Measurements from ENCODE around the gene PSMA3. TPM values are rescaled to one million over a fixed set of nuclear protein-coding genes. Genes with fewer than 3 reads are reported as not detected.

Gene PSMA3
- total RNA-seq, 1 experiment from 2014 or later: 232 TPM

DNA sequence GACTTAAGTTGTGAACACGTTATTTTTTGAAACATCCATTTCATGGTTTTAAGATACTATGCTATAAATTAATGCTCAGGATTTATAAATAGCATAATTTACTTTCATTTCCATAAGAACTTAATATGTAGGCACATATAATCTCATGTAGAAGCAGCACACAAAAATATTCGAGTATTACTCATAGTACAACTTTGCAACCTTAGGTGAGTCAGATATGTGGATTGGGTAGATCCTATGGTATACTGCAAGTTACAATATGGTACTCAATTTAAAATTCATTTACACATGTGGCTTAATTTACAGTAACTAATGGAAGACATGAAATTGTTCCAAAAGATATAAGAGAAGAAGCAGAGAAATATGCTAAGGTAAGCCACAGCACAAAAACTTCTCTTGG is 26.0 kb downstream of the PSMA3 start:
- no peak for DNase-seq (ENCODE audit: low read depth)

DNA sequence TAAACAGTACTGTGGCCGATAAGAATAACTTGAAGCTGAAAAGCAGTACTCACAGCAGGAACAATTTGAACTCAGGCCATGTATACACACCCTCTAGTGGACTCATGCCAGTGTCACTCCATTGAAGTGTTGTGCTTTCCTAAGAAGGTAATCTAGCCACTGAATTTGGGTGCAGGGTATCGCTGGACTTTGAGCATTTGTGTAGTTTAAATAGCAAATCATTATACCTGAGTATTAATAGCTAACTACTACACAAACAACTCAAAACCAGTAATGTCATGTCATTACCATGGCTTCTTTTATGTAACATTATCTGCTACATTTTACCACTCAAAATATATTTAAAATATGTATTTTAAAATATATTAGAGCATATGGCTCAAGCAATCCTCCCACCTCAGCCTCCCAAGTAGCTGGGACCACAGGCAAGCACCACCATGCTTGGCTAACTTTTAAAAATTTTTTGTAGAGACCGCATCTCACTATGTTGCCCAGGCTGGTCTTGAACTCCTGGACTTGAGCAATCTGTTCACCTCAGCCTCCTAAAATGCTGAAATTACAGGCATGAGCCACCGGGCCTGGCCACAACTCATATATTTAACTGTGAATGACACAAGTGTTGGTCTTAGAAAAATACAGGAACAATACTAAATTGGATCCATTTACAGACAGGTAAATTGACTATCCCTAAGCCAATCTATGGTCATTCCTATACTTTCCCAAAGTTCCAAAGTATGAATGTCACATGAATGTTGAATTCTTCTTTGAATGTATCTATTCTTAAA is 28.1 kb downstream of the PSMA3 start:
- peak; percentile 47 for DNase-seq (ENCODE audit: low read depth)

DNA sequence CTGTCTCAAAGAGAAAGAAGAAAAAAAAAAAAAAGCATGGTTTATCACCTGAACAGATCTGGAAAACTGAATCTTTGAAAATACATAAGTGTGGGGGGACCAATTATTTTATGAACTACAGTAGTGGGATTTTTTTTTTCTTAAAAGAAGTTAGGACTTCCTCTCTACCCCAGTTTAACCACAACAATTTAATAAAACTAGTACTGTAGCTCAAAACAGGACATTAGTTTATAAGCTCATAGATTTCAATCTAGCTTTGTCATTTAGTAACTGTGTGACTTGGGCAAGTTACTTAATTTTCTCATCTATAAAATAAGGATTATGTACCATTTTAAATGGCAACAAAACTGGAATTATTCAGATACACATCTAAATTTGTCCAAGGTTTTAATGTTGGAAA is 30.2 kb downstream of the PSMA3 start:
- no peak for DNase-seq (ENCODE audit: low read depth)

DNA sequence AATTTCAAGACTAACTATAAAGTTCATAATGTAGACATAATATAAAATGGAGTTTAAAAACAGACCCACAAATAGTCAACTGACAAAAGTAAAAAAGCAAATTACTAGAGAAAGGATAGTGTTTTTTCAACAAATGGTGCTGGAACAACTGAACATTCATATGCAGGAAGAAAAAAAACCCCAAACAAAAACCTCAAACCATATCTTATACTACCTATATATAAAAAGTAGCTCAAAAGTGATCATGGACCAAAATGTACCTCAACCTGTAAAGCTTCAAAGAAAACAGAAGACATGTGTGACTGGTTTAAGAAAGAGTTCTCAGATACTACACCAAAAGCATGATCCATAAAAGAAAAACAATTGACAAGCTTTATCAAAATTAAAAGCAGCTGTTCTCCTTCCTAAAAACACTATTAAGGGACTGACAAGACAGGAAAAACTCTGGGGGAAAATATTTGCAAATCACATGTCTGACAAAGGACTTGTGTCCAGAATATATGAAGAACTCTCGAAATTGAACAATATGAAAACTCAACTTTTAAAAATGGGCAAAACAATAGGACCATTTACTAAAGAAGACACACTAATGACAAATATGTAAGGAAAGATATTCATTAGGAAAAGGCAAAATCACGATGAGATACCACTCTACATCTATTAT is 31.0 kb downstream of the PSMA3 start:
- DNase-seq (ENCODE audit: low read depth): no peak

DNA sequence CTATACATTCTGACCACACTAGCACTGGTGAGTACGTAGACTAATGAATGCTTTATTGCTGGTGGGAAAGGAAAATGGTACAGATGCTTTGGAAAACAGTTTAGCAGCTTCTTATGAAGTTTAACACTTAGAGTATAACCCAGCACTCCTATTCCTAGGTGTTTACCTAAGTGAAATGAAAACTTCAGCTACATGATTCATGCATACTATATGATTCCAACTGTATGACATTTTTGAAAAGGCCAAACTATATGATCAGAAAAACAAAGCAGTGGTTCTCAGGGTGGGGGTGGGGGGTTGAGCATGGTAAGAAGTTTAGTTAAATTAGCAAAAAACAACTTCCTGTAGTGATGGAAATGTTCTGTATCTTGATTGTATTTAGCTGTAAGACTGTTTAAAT is 31.6 kb downstream of the PSMA3 start:
- DNase-seq (ENCODE audit: low read depth): no peak

DNA sequence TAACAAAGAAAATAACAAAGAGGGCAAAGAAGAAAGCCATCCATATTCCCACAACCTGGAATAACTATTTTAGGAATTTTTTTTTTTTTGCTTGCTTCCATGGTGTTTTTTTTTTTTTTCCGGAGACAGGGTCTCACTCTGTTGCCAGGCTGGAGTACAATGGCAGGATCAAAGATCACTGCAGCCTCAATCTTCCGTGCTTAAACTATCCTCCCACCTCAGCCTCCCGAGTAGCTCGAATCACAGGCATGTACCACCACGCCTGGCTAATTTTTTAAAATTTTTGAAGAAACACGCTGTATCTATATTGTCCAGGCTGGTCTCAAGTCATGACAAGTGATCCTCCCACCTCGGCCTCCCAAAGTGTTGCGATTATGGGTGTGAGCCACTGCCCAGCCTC is 33.5 kb downstream of the PSMA3 start:
- DNase-seq (ENCODE audit: low read depth): no peak

DNA sequence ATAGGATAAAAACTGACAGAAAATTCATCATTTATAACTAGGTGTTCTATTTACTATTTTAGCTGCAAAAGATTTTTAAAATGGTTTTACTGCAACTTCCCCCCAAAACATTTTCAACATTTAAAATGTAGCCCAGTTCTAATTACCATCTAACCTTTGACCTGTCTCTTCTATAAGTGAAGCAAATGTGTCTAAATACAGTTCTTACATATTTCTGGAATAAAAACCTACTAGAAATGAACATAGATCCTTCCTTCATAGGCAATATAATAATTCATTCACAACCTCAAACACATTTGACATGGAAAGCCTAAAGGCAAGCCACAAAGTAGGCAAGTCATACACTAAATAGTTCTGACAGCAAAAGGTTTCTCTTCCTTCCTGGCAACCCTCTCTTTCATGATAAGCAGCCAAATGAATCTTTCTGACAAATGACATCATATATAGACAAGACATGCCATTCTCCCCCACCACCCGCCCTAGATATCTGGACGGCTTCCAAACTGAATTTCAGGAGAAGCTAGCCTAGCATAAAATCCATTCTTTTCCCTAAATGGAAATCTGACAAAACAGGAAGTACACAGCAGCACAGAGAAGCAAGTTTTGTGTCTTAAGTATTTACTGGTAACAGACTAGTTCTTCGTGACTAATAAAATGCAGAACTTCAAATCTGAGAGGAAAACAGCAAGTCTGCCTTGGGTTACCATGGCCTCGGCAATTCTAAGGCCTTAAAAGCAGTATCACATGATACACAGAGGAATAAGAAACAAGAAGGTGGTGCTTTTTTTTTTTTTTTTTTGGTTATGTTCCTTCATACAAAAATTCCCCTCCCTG is 36.5 kb downstream of the PSMA3 start:
- DNase-seq (ENCODE audit: low read depth): peak; percentile 98

DNA sequence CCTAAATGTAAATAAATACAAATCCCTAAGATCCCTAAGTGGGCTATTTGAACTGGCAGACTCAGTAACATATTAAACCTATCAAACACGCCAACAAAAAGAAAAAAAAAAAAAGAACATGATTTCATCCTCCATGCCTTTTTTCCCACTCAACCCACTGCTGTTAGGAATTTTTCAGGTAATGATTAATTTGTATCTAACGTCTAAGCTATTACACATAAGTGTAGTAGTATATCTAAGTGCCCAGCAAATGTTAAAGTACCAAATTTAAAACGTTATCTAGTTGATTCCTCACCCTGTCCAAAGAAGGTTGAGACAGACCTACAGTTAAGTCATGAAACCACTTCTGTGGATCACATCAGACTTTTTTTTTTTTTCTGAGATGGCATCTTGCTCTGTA is 37.3 kb downstream of the PSMA3 start:
- no peak for DNase-seq (ENCODE audit: low read depth)

DNA sequence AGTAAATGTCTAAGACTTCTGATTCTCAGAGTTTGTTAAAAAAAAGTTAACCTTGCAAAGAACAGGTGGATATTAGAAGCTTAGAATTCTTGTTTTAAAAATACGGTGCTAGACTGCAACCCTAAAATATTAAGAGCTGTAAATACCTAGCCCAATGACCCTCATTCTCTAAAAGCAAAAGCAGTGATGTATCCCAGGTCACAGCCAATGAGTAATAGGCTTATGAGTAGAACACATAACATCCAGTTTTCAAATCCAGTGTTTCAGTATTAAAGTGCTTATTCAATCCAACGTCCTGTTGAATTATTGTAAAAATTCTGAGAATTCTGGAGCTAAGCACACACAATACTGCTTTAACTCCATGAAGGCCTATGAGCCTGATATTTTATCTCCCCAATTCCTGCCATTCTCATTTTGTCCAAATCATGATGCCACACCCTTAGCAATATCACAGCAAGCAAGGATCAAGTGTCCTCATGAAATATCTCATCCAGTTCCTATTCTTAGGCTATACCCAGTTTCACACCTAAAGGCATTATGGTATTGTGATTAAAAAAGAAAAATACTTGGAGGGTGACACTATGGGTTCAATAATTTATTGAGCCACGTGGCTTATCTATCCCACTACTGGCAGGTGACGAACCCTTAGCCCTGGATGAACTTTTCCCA is 38.4 kb downstream of the PSMA3 start:
- DNase-seq (ENCODE audit: low read depth): no peak

DNA sequence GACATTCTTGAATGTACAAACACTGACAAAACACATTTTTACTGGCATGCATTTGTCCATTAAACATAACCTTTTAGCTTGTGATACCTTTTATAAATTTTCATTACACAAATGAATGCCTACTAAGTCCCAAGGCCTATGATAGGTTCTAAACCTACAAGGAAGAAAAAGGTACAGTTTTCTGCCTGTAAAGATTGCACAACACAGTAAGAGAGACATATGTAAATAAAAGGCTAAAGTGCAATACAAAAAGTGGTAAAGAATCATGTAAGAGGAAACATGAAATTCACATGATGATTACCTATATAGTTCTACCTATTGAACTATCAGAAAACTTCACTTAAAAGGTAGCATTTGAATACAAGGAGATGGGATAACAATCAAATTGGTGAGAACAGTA is 39.1 kb downstream of the PSMA3 start:
- DNase-seq (ENCODE audit: low read depth): no peak

DNA sequence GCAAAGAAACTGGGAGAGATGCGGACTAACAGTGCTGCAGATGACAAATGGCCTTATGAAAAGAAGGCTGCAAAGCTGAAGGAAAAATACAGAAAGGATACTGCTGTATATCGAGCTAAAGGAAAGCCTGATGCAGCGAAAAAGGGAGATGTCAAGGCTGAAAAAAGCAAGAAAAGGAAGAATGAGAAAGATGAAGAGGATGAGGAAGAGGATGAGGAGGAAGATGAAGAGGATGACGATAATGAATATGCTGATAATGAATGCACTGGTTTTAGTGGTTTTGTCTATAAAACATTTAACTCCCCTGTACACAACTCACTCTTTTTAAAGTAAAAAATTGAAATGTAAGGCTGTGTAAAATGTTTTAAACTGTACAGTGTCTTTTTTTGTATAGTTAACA is 40.5 kb downstream of the PSMA3 start:
- DNase-seq (ENCODE audit: low read depth): no peak

DNA sequence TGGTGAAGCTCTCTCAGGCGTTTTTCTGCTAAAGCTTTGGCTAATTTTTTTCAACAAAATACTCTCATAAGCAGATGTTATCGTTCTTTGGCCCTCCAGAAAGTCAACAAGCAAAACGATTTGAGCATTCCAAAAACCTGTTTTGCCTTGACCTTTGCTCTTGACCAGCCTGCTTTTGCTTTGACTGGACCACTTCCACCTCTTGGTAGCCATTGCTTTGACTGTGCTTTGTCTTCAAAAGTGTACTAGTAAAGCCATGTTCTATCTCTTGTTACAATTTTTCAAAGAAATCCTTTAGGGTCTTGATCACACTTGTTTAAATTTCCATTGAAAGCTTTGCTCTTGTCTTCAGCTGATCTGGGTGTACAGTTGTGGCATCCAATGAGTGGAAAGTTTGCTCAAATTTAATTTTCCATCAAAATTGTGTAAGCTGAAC is 43.0 kb downstream of the PSMA3 start:
- DNase-seq (ENCODE audit: low read depth): no peak

DNA sequence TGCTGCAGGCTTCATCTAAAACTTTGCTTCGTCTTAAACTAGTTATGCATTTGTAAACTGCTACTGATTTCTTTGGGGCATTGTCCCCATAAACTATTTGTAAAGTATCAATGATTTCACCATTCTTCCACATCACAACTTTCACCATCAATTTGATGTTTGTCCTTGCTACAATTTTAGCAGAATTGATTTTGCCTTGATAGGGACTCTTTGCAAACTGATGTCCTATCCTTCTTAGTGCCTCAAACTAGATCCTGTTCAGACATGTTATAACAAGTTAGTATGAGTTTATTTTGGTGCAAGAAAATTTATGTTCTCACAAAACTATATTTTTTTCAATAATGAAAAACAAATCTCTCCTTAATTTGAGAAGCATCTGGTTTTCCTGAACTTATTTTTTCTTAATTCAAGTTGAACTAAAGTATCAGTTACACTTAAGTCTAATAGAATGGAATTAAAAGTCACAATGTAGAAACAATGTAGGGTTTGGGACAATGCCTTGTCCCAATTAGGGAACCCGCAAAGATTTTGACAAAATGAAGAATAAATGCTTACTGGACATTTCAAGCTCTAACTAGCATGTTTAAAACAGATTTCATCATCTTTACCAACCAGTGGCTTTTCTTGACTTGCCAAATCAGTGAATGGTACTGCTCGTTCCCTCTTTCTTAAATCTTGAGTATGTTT is 43.6 kb downstream of the PSMA3 start:
- DNase-seq (ENCODE audit: low read depth): no peak

DNA sequence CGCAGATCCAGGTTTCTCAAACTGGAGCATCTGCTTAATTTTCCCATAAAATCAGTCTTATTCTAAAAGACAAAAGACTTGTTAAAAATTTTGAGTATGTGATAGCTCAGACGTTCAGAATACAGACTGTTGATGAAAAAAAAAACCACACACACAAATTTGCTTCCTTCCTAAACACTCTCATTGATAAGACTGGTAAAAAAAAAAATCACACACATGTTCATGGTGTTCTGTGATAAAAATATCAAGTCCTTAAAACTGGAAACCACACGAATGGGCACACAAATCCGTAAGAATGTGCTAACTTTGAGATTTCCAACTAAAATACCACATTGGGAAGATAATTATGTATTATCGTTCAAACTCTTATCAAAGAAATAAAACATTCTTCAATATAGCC is 47.0 kb downstream of the PSMA3 start:
- no peak for DNase-seq (ENCODE audit: low read depth)

DNA sequence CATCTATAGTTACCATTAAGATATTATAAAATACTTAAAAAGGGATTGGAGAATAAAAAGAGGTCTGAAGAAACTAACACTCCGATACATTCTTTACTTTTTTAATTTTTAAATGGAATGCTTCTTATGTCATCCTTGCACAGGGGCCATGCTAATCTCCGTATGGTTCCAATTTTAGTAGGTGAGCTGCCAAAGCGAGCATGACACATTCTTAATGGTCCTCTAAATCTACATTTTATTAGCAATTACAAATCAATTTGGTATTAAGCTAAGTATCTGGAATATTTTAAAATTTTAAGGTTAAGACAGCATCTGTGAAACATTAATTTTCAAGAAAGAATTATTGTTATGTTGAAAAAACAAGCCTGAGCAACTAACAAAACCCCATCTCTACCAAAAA is 47.5 kb downstream of the PSMA3 start:
- DNase-seq (ENCODE audit: low read depth): no peak

DNA sequence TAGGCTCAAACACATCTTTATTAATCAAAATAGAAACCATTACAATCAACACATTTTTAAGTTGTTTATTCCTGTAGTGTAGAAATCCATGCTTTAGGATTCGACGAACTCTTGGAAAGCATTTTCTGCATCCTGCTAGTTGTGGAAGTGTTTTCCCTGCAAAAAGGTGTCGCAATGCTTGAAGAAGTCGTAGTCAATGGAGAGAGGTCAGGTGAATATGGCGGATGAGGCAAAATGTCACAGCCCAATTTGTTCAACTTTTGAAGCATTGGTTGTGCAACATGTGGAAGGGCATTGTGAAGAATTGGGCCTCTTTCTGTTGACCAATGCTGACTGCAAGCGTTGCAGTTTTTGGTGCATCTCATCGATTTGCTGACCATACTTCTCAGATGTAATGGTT is 49.6 kb downstream of the PSMA3 start:
- no peak for DNase-seq (ENCODE audit: low read depth)

DNA sequence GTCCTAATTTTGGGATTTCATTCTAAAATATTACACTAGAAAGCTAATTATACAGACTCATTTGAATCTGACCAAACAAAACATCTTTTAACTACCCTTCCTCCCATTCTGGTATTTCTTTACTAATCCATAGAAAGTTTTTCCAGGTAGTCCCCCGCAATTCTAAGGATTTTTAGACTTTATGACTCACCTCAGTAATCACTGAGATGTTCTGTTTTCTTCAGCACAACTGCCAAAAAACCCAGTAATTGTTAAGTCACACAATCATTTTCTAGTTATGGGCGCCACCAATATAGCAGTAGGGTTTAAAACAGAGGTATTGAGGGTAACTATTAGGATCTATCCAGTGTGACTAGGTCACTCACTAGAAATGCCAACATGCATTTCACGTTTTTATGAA is 52.1 kb downstream of the PSMA3 start:
- peak; percentile 31 for DNase-seq (ENCODE audit: low read depth)

DNA sequence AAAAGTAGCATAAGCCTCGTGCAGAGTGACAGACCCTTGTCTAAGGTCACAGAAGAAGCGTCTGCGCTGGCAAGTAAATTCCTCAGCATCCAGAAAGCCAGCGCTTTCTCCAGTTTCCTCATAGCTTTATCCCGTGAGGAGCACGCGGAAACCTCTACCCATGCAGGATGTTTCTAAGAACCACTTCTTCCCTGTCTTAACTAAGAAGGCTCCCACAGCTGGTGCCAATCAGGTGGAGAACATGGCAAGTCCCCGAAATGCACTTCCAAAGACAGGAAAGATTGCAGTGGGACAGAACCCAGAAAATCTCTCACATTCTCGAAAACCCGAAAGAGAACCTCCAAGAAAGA is 52.7 kb downstream of the PSMA3 start:
- no peak for DNase-seq (ENCODE audit: low read depth)

DNA sequence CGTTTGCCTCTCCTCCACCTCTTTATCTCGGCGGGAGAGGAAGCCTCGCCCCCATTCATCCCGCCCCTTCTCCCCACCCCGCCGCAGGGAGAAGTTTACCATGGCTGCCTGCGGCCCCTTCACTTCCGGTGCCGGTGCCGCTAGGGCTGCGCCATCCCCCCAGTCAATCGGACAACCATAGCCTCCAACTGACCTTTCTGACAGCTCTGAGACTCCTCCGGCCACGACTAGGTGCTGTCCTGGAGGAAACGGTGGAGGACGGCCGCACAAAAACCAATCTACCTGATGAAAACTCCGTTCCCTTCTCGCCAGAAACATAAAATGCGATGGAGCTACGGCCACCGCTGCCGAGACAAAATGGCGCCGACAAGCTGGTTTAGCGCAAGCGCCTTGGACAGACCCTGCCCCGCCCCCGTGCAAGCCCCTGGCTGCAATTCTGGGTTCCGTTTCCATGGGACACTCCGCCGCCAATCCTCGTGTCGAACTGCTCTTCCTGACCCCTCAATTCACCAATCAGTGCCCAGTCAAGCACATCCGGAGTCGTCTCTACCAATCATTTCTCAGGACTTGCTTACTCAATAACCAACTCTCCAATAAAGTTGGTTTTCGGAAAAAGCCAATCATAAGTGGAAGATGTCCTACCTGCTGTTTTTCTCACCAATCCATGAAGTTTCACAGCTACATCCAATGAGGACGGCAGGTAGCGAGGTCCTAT is 53.3 kb downstream of the PSMA3 start:
- peak; percentile 100 for DNase-seq (ENCODE audit: low read depth)

DNA sequence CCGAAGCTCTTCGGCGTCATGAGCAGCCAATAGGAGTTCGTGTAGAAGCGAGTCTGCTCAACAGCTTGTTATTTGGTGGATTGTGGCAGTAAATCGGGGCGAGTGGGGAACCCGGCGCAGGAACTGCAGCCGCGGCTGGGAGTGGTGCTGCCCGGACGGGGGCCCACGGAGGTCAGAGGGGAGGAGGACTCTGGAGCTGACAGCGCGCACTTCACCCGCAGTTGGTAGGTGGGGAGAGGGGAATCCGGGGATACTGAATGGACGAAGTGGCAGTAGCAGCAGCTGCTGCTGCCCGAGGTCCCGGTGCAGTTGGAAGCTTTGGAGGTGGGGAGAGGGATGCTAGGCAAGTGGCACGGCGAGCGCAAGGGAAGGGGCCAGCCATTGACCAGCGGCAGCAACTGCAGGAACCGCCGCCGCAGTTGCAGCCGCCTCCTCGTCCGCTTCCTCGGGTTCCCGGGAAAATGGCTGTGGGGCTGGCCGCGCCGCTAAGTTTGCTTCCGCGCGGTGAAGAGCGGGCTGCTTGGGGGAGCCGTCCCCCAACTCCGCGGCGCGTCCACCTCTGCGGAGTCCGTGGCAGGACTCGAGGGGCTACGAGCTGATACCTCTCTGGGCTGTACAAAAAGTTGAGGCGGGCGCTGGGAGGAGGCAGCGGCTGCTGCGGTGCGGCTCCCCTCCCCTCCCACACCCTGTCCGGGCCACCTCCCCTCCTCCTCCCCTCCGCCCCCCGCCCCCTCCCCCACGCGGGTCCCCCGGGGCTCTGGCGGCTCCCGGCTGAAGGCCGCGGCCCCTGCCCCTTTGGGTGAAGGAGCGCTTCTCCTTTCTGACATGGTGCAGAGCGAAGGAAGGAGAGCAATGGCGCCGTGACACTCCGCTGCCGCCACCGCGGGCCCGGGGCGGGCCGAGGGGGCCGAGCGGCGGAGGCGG is 54.1 kb downstream of the PSMA3 start, which contains the start of gene ARID4A:
ARID4A (plus strand) TSS at position 79 of the 924 bp plus-strand sequence. CDS start 1,300 bp downstream, outside the sequence.
- DNase-seq (ENCODE audit: low read depth): no peak

All from M059J (cell line).